Gastroesophageal sphincter (tissue), 3 donors: ENCODE results near the gene SH3RF3.

Experiments
- EP300 ChIP-seq: sonication (generic); formaldehyde crosslinking; IDR thresholded peaks from one replicate; pipeline ENCODE4 v1.6.1; 2017; ENCODE audit warnings: antibody characterized with exemption, mild to moderate bottlenecking
- POLR2AphosphoS5 ChIP-seq: sonication (generic); formaldehyde crosslinking; IDR thresholded peaks from one replicate; pipeline ENCODE4 v1.6.1; 2017; ENCODE audit warnings: antibody characterized with exemption
- TF ChIP-seq, protein P1 (sequence below), 4 experiments: fragments of 200-600 bp in 2 of 4; fragments of 450-650 bp in 2 of 4; sonication (generic) in 1 of 4; IDR thresholded peaks; one replicate each; pipeline ENCODE4 v1.5.1; 2017 to 2019; ENCODE audit warnings: antibody characterized with exemption in 4 of 4, mild to moderate bottlenecking in 2 of 4, moderate library complexity in 2 of 4

DNA sequence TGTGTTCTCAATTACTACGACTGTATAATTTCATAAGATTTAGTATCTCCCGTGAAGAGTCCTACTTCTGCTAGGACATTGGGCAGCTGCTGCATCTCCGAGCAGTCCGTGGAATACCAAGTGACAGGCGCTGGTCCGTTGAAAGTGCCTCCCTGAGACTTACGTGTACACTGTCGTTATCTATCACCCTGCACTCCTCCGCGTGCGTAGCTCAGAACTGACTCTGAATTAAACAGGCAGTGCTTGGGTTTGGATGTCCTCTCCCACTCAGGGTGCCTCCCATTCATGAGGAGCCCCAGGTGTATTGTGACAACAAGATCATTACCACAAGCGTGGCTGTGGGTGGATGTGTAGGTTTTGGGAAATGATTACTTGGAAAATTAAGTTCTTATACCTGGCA is 148.4 kb downstream of the SH3RF3 start:
- TF ChIP-seq, protein P1, sequence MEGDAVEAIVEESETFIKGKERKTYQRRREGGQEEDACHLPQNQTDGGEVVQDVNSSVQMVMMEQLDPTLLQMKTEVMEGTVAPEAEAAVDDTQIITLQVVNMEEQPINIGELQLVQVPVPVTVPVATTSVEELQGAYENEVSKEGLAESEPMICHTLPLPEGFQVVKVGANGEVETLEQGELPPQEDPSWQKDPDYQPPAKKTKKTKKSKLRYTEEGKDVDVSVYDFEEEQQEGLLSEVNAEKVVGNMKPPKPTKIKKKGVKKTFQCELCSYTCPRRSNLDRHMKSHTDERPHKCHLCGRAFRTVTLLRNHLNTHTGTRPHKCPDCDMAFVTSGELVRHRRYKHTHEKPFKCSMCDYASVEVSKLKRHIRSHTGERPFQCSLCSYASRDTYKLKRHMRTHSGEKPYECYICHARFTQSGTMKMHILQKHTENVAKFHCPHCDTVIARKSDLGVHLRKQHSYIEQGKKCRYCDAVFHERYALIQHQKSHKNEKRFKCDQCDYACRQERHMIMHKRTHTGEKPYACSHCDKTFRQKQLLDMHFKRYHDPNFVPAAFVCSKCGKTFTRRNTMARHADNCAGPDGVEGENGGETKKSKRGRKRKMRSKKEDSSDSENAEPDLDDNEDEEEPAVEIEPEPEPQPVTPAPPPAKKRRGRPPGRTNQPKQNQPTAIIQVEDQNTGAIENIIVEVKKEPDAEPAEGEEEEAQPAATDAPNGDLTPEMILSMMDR (IDR thresholded peaks at IDR 0.05) = no peak
- TF ChIP-seq EP300 (no peak), POLR2AphosphoS5 (no peak)
